IMR-90 (cell line): ENCODE results near the gene YPEL3. TPM values are rescaled to one million over a fixed set of nuclear protein-coding genes. Genes with fewer than 3 reads are reported as not detected.

Source experiments
- ATAC-seq: fragments of 200-7000 bp; cut with Tn5 transposase; 2 replicates; pipeline ENCODE4 v1.9.1; 2020; ENCODE audit warnings: low read depth, mild to moderate bottlenecking, moderate library complexity
- BruUV-seq: library from RNA; stranded (reverse); fragments of 400-500 nt; replicated peaks from 2 replicates; lab custom pipeline; 2021; lab: Mats Ljungman, UMichigan
- CTCF ChIA-PET: fragments of 300-600 bp; formaldehyde crosslinking; extraction: SDS; loops from one replicate; lab custom pipeline; 2021; ENCODE audit warnings: antibody characterized with exemption; lab: Yijun Ruan, JAX
- POLR2A ChIA-PET: fragments of 300-600 bp; sonication (Branson Sonifier 250); formaldehyde crosslinking; loops from one replicate; lab custom pipeline; 2022; ENCODE audit warnings: antibody characterized with exemption; ENCODE audit not compliant: unreplicated experiment; lab: Charles Lee
- DNase-seq: peaks from one replicate; pipeline ENCODE4 v3.0.0; 2013
- H2AFZ ChIP-seq: replicated peaks from 2 replicates; pipeline ENCODE3; 2013; ENCODE audit warnings: low read length, mild to moderate bottlenecking; ENCODE audit not compliant: poor library complexity
- H2AK5ac ChIP-seq: 2 replicates; pipeline ENCODE4 v1.6.1; 2013; ENCODE audit warnings: low read depth, low read length, inconsistent platforms
- H2AK9ac ChIP-seq: replicated peaks from 2 replicates; pipeline ENCODE3; 2013; ENCODE audit warnings: mild to moderate bottlenecking, low read depth, low read length, moderate library complexity; ENCODE audit not compliant: poor library complexity
- H2BK120ac ChIP-seq: 2 replicates; pipeline ENCODE4 v1.6.1; 2013; ENCODE audit warnings: low read depth, low read length, inconsistent platforms
- H2BK15ac ChIP-seq: 3 replicates; pipeline ENCODE4 v1.6.1; 2013; ENCODE audit warnings: low read depth, low read length, inconsistent platforms
- H2BK20ac ChIP-seq: 2 replicates; pipeline ENCODE4 v1.6.1; 2013; ENCODE audit warnings: low read depth, mild to moderate bottlenecking, inconsistent platforms, low read length, moderate library complexity
- H2BK5ac ChIP-seq: 2 replicates; pipeline ENCODE4 v1.6.1; 2013; ENCODE audit warnings: mild to moderate bottlenecking, low read depth, low read length, inconsistent platforms; ENCODE audit not compliant: poor library complexity, severe bottlenecking
- H3K14ac ChIP-seq: replicated peaks from 2 replicates; pipeline ENCODE4 v1.6.1; 2013; ENCODE audit warnings: low read depth, low read length, inconsistent platforms
- H3K18ac ChIP-seq: 2 replicates; pipeline ENCODE4 v1.6.1; 2013; ENCODE audit warnings: low read depth, low read length, control low read depth
- H3K23ac ChIP-seq: 2 replicates; pipeline ENCODE4 v1.6.1; 2013; ENCODE audit warnings: low read depth, low read length, inconsistent platforms
- H3K27ac ChIP-seq: 2 replicates; pipeline ENCODE4 v1.5.1; 2013; ENCODE audit warnings: mild to moderate bottlenecking, control low read depth, low read length; ENCODE audit not compliant: insufficient read depth
- H3K27me3 ChIP-seq: 2 replicates; pipeline ENCODE4 v1.6.1; 2013; ENCODE audit warnings: low read length; ENCODE audit not compliant: control insufficient read depth, insufficient read depth
- H3K36me3 ChIP-seq: 2 replicates; pipeline ENCODE4 v1.6.1; 2013; ENCODE audit warnings: low read length, mixed read lengths; ENCODE audit not compliant: control insufficient read depth, insufficient read depth
- H3K4ac ChIP-seq: 2 replicates; pipeline ENCODE4 v1.6.1; 2013; ENCODE audit warnings: low read depth, low read length, inconsistent platforms
- H3K4me1 ChIP-seq: 2 replicates; pipeline ENCODE4 v1.6.1; 2013; ENCODE audit warnings: low read length, mixed read lengths; ENCODE audit not compliant: control insufficient read depth, insufficient read depth
- H3K4me2 ChIP-seq: 2 replicates; pipeline ENCODE4 v1.6.1; 2013; ENCODE audit warnings: low read depth, mild to moderate bottlenecking, control low read depth, low read length, moderate library complexity
- H3K4me3 ChIP-seq: 2 replicates; pipeline ENCODE4 v1.5.1; 2013; ENCODE audit warnings: low read depth, mild to moderate bottlenecking, control low read depth, low read length, moderate library complexity; ENCODE audit not compliant: insufficient read depth
- H3K56ac ChIP-seq: 2 replicates; pipeline ENCODE4 v1.6.1; 2013; ENCODE audit warnings: low read length, inconsistent platforms; ENCODE audit not compliant: insufficient read depth; ENCODE audit errors: extremely low read depth
- H3K79me1 ChIP-seq, 2 experiments: 2 replicates each; pipeline ENCODE4 v1.6.1; 2013; ENCODE audit warnings: low read length in 2 of 2, inconsistent platforms in 1 of 2, low read depth in 1 of 2
- H3K9ac ChIP-seq: 2 replicates; pipeline ENCODE4 v1.6.1; 2013; ENCODE audit warnings: low read depth, low read length, control low read depth
- H3K9me1 ChIP-seq: 2 replicates; pipeline ENCODE4 v1.6.1; 2013; ENCODE audit warnings: low read length, inconsistent platforms; ENCODE audit not compliant: insufficient read depth
- H3K9me3 ChIP-seq: 2 replicates; pipeline ENCODE4 v1.6.1; 2013; ENCODE audit warnings: low read length; ENCODE audit not compliant: control insufficient read depth, insufficient read depth
- H4K20me1 ChIP-seq: 2 replicates; pipeline ENCODE4 v1.6.1; 2013; ENCODE audit warnings: low read length, inconsistent platforms; ENCODE audit not compliant: insufficient read depth
- H4K5ac ChIP-seq: 2 replicates; pipeline ENCODE4 v1.6.1; 2013; ENCODE audit warnings: mild to moderate bottlenecking, low read depth, low read length, control low read depth
- H4K8ac ChIP-seq, 2 experiments: 2 replicates each; pipeline ENCODE4 v1.6.1; 2013; ENCODE audit warnings: low read depth in 2 of 2, low read length in 2 of 2, control low read depth in 1 of 2, inconsistent platforms in 1 of 2
- H4K91ac ChIP-seq: 2 replicates; pipeline ENCODE4 v1.6.1; 2013; ENCODE audit warnings: low read depth, low read length, inconsistent platforms; ENCODE audit not compliant: insufficient read depth
- CHD1 ChIP-seq: IDR thresholded peaks from 2 replicates; pipeline ENCODE4 v1.6.1; 2012; ENCODE audit warnings: low read depth, low read length, improper control_type of control experiment
- ELK1 ChIP-seq: fragments of 150-350 bp; IDR thresholded peaks from 2 replicates; pipeline ENCODE4 v1.6.1; 2016; ENCODE audit warnings: low read depth, mild to moderate bottlenecking, low read length, moderate library complexity, borderline replicate concordance
- FOS ChIP-seq: fragments of 150-350 bp; IDR thresholded peaks from 2 replicates; pipeline ENCODE4 v1.6.1; 2016; ENCODE audit warnings: low read depth, low read length
- MAFK ChIP-seq: IDR thresholded peaks from 2 replicates; pipeline ENCODE4 v1.6.1; 2012; ENCODE audit warnings: low read depth, low read length, improper control_type of control experiment
- MXI1 ChIP-seq: IDR thresholded peaks from 2 replicates; pipeline ENCODE4 v1.6.1; 2012; ENCODE audit warnings: low read depth, mild to moderate bottlenecking, low read length, moderate library complexity, borderline replicate concordance
- NFE2L2 ChIP-seq: fragments of 150-350 bp; IDR thresholded peaks from 2 replicates; pipeline ENCODE4 v1.6.1; 2016; ENCODE audit warnings: low read depth, mild to moderate bottlenecking, low read length
- RAD21 ChIP-seq: IDR thresholded peaks from 2 replicates; pipeline ENCODE4 v1.6.1; 2012; ENCODE audit warnings: low read length, improper control_type of control experiment
- RCOR1 ChIP-seq: IDR thresholded peaks from 2 replicates; pipeline ENCODE4 v1.6.1; 2012; ENCODE audit warnings: mild to moderate bottlenecking, low read length, improper control_type of control experiment; ENCODE audit not compliant: insufficient replicate concordance
- SMC3 ChIP-seq: fragments of 150-350 bp; IDR thresholded peaks from 2 replicates; pipeline ENCODE4 v1.6.1; 2016; ENCODE audit warnings: low read depth, mild to moderate bottlenecking, antibody characterized with exemption, low read length, moderate library complexity
- USF2 ChIP-seq: fragments of 150-350 bp; IDR thresholded peaks from 2 replicates; pipeline ENCODE4 v1.6.1; 2017; ENCODE audit warnings: mild to moderate bottlenecking, antibody characterized with exemption, low read length, low read depth
- WGBS, 2 experiments: methylation state at CpG; one replicate each; pipeline versions ENCODE4 v1.1.5 to v1.1.7; 2013; ENCODE audit warnings: missing lambda C conversion rate in 2 of 2; ENCODE audit not compliant: insufficient read length in 1 of 2; ENCODE audit errors: extremely low coverage in 2 of 2; 5-methylcytosine and 5-hydroxymethylcytosine counted together
- dilution Hi-C: fragments of 300-500 bp; cut with HindIII; formaldehyde crosslinking; loops from one replicate; pipeline ENCODE4 v1.14.3; 2018; ENCODE audit warnings: low sequenced_read_pairs; ENCODE audit not compliant: unreplicated experiment
- in situ Hi-C: fragments of 300-500 bp; cut with MboI; formaldehyde crosslinking; loops from 3 replicates; pipeline ENCODE4 v1.14.3; 2019; ENCODE audit warnings: low sequenced_read_pairs, inconsistent platforms, mixed read lengths
- intact Hi-C: fragments of 100-400 bp; cut with micrococcal nuclease; formaldehyde crosslinking; loops from 2 replicates; pipeline ENCODE4 v1.10.0; 2022
- polyA plus RNA-seq, 3 experiments: library from polyadenylated mRNA; depleted of rRNA; stranded (reverse); fragments of >200 nt; gene quantifications; 2 replicates each; pipeline ENCODE4 v1.2.3, GENCODE V29; 2012; ENCODE audit warnings: low replicate concordance in 1 of 3
- total RNA-seq: library from RNA; depleted of rRNA; stranded (reverse); fragments of >200 nt; gene quantifications from 2 replicates; pipeline ENCODE4 v1.2.3, GENCODE V29; 2012

YPEL3 gene
- total and polyA plus RNA-seq, 2 of the 4 experiments (the other 2 are of a cell fraction) = 1.1 to 25.6 TPM

DNA sequence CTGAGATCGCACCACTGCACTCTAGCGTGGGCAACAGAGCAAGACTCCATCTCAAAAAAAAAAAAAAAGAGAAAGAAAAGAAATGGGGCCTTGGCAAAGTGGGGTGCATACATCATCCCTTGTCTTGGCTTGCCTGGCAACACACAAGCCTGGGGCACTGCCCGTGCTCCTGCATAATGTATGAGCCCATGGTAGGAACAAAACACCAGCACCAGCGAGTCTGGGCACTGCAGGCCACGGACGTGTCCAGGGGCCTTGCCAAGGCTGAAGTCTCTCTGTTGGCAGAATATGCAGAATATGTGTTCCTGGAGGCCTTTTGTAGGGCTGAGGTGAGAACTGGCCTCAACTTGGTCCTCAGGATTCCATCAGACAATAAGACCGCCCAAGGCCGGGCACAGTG lies 46.1 kb downstream of the YPEL3 start:
- Histone ChIP-seq H2BK20ac (no peak overlapping the region), H2BK120ac (no peak overlapping the region), H4K91ac (no peak overlapping the region), H3K56ac (no peak overlapping the region), H3K4me2 (no peak overlapping the region), H2AK5ac (no peak overlapping the region), H3K9me3 (no peaks in the 10 kb centered on the region), H2AK9ac (no peak overlapping the region), H4K5ac (no peak overlapping the region), H3K9ac (no peak overlapping the region), H2AFZ (no peak overlapping the region), H3K4me1 (peaks cover 6% of the 10 kb centered on the region), H3K27ac (no peak overlapping the region), H3K9me1 (peaks cover 17% of the 10 kb centered on the region), H4K8ac (no peak overlapping the region), H2BK5ac (no peak overlapping the region), H3K4ac (no peak overlapping the region), H3K4me3 (no peak overlapping the region), H3K18ac (no peak overlapping the region), H3K36me3 (no peaks in the 10 kb centered on the region), H3K23ac (no peak overlapping the region), H3K14ac (no peak overlapping the region), H3K79me1 (peaks cover 0 to 33% of the 10 kb centered on the region in 2 experiments; a peak in 2 of 4 replicates), H2BK15ac (no peak overlapping the region), H3K27me3 (peaks cover 2% of the 10 kb centered on the region; the same call in 1 of the 2 replicates), H4K20me1 (no peaks in the 10 kb centered on the region; the same call in 1 of the 2 replicates)
- CTCF ChIA-PET = no interaction called here
- BruUV-seq = no TSS peak
- TF ChIP-seq RCOR1 (no peak), RAD21 (no peak), USF2 (no peak), SMC3 (no peak), ELK1 (no peak), MXI1 (no peak), MAFK (no peak), CHD1 (no peak), FOS (no peak), NFE2L2 (no peak)
- in situ Hi-C loops (no loop called here), dilution Hi-C loops (no loop called here), intact Hi-C loops (no loop called here)
- ATAC-seq (no peak), DNase-seq (no peak)
- 100% methylated on average over 3 of the region's 8 CpGs; no CpG with 5 or more reads in 1 of the 2 experiments for WGBS, 2 experiments
- POLR2A ChIA-PET = interaction anchor here (0.7 kb wide), 1 partner anchor 391 kb away, joined by 3 read pairs; no protein-coding TSS in a partner anchor
